Epithelial cell of proximal tubule (primary cell): ENCODE measurements around the gene ZNF281. TPM values are rescaled to one million over a fixed set of nuclear protein-coding genes. Genes with fewer than 3 reads are reported as not detected.

Experiments
- DNase-seq: peaks from one replicate; pipeline ENCODE4 v3.0.0-alpha.2; 2011; ENCODE audit warnings: low read depth
- H3K4me3 ChIP-seq: 2 replicates; pipeline ENCODE4 v1.5.1; 2011; ENCODE audit warnings: low read depth, mild to moderate bottlenecking, low read length
- CTCF ChIP-seq: conservative IDR thresholded peaks from 2 replicates; pipeline ENCODE4 v1.5.1; 2012; ENCODE audit warnings: low read depth, mild to moderate bottlenecking, low read length
- total RNA-seq: library from RNA; depleted of rRNA; stranded (reverse); fragments of >200 nt; gene quantifications from 2 replicates; pipeline ENCODE4 v1.2.3, GENCODE V29; 2015

The ZNF281 gene
- 17.4 and 18.0 TPM in 2 replicates for total RNA-seq

- peak; percentile 25 for DNase-seq
- TF ChIP-seq CTCF, result no peak
- peak within 1 kb of the TSS; percentile 91 for H3K4me3 ChIP-seq
Observed at GRCh38 chr1:200409761-200410565, at the start of gene ZNF281. ZNF281 (minus strand) TSS chr1:200410036; CDS start chr1:200409705, 331 bp downstream.

- H3K4me3 ChIP-seq, result no peak overlapping the region
- DNase-seq, result no peak
- no peak for TF ChIP-seq CTCF
Observed at GRCh38 chr1:200458780-200459179, 48.9 kb upstream of the ZNF281 start.

- no peak overlapping the region for H3K4me3 ChIP-seq
- DNase-seq, result no peak
- TF ChIP-seq CTCF, result no peak
Observed at GRCh38 chr1:200457810-200458209, 48.0 kb upstream of the ZNF281 start.

- H3K4me3 ChIP-seq, result no peak overlapping the region
- no peak for DNase-seq
- no peak for TF ChIP-seq CTCF
Observed at GRCh38 chr1:200454425-200454824, 44.6 kb upstream of the ZNF281 start.

- DNase-seq, result no peak
- TF ChIP-seq CTCF, result no peak
- no peak overlapping the region for H3K4me3 ChIP-seq
Observed at GRCh38 chr1:200453553-200453905, 43.7 kb upstream of the ZNF281 start.

- TF ChIP-seq CTCF, result no peak
- H3K4me3 ChIP-seq, result no peak overlapping the region
- DNase-seq, result no peak
Observed at GRCh38 chr1:200452850-200453552, 43.2 kb upstream of the ZNF281 start.
